Suppressor macrophage treated with lipopolysaccharide for 1 hour (primary cell): ENCODE results near the gene KDM5A.
"Not testable (repeated sequence)": the region's sequence is repeated elsewhere in the genome, so short reads cannot be mapped to it uniquely, and the experiment has no call there.

Experiments
- DNase-seq, 3 donors: peaks; one replicate each; pipeline ENCODE4 v3.0.0-alpha.2; 2020 to 2022

Gene KDM5A

DNA sequence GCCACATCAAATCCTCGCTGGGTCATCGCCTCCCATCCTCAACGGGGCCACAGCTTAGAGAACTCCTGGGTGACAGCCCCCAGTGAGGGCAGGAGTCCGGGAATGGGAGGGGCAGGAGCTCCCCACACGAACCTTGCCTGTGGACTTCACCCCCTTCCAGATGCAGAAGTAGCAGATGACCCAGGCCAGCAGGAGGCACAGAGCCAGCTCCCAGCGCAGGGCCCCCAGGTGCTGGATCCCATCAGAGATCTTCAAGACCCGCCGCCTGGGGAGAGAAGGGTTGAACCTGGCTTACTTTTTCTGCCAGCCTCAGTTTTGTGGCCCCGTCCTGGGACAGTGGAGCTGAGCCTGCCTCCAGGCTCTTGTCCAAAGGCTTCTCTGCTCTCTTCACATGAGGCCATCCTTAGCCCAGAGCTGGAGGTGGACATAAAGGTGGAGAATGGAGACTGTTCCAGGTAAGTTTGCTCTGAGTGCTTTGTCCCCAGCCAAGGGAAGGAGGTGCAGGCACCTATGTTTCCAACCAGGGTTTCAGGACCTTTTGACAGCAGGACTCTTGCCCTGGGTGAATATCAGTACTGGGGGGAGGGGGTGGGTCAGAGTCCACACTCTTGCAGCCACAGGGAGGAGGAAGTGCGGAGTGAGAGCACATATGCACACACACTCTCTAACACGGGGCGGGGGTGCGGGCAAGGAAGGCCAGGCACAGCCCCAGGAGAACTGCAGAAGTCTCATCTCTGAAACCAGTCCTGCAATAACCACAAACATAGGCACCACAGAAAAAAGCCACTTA is 151.9 kb downstream of the KDM5A start:
- DNase-seq: no peak

DNA sequence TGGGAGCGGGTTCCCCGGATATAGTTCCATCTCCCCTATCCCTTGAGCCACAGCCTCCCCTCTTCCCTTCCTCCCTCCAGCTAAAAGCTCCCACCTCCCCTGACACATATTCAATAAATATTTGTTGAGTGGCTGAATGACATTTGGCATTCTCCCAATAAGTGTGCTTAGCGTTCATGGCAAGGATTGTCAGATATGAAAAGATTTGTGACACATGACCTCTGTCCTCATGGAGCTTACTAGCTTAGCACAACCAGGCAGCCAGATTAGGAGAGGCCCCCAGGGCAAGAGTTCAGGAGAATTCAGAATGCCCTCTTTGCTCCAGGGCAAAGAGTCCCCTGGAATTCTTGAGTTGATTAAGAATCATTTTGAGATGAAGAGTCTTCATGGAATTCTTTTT is 152.7 kb downstream of the KDM5A start:
- DNase-seq: no peak

DNA sequence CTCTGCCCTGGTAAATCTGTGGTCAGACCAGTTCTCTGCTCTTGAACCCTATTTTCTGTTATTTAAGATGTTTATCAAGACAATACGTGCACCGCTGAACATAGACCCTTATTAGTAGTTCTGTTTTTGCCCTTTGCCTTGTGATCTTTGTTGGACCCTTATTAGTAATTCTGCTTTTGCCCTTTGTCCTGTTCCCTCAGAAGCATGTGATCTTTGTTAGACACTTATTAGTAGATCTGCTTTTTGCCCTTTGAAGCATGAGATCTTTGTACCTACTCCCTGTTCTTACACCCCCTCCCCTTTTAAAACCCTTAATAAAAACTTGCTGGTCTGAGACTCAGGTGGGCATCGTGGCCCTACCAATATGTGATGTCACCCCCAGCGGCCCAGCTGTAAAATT is 153.2 kb downstream of the KDM5A start:
- not testable (repeated sequence) for DNase-seq

GRCh38 chr12:234891-235415 is 154.2 kb downstream of the KDM5A start:
- DNase-seq: no peak

- no peak for DNase-seq
Measured at GRCh38 chr12:234019-234418, 155.1 kb downstream of the KDM5A start.

GRCh38 chr12:233615-233968 is 155.5 kb downstream of the KDM5A start:
- DNase-seq: no peak

GRCh38 chr12:232731-233614 is 156.1 kb downstream of the KDM5A start:
- DNase-seq: peak in 2 of 3 donors; percentile 8 to 13

DNA sequence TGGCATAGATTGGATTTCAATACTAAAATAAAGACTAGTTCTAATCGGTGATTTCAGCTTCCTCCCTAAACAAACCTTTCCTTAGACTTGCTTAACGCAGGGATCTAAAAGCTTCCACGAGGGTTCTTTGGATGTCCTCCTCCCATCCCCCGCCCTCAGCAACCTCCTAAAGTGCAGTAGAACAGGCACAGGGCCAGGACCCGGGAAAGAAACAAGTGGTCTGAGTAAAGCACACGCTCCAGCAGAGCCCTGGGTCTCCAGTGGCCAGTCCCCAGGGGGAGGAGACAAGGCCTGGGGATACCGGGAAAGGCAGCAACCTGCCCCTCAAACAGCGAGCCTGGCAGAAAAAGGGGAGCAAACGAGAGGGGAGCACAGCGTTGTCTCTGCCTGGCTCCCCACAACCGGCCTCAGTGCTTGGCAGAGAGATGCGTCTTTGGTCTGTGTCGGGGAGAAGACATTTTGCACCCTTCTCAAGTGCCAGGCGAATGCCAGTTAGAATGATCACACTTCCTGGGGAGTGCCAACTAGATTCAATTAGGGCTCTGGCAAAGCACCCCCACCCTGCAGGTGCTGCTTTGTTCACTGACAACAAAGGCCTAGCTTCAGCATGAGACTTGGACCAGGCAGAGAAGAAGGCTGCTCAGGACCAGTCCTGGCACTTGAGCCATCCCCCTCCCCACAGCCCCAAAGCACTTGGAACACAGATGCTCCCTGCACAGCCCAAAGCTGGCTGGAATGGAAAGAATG is 158.0 kb downstream of the KDM5A start:
- DNase-seq: no peak
